HAP-1 (cell line): ENCODE data around the gene FGR.
"Not testable (repeated sequence)": the region's sequence is repeated elsewhere in the genome, so short reads cannot be mapped to it uniquely, and the experiment has no call there.

Experiments
- DNase-seq, 2 experiments: peaks; one replicate each; pipeline ENCODE4 v3.0.0-alpha.2; 2016 to 2020; ENCODE audit warnings: low spot score in 2 of 2
- H3K27me3 ChIP-seq: fragments of 250-450 bp; sonication (Bioruptor Pico); 2 replicates; pipeline ENCODE4 v1.5.1; 2020; ENCODE audit warnings: low read depth, mild to moderate bottlenecking, moderate library complexity
- H3K36me3 ChIP-seq: fragments of 250-450 bp; sonication (Bioruptor Pico); replicated peaks from 2 replicates; pipeline ENCODE4 v1.5.1; 2020; ENCODE audit warnings: mild to moderate bottlenecking
- H3K4me1 ChIP-seq: fragments of 250-450 bp; sonication (Bioruptor Pico); 2 replicates; pipeline ENCODE4 v1.5.1; 2020; ENCODE audit warnings: mild to moderate bottlenecking
- H3K4me3 ChIP-seq: fragments of 250-450 bp; sonication (Bioruptor Pico); 2 replicates; pipeline ENCODE4 v1.5.1; 2020; ENCODE audit warnings: mild to moderate bottlenecking, moderate library complexity
- H3K9me3 ChIP-seq: fragments of 250-450 bp; sonication (Bioruptor Pico); 2 replicates; pipeline ENCODE4 v1.5.1; 2020; ENCODE audit warnings: mild to moderate bottlenecking, moderate library complexity
- in situ Hi-C: fragments of 300-500 bp; cut with MboI; formaldehyde crosslinking; loops from 3 replicates; pipeline ENCODE4 v1.14.3; 2020; ENCODE audit warnings: low sequenced_read_pairs, inconsistent platforms, mixed read lengths

FGR gene

GRCh38 chr1:27635396-27636142, 584 bp upstream of the FGR start:
- DNase-seq = no peak
- in situ Hi-C loops = no loop called here
- Histone ChIP-seq H3K36me3 (no peaks in the 10 kb centered on the region), H3K4me3 (no peak overlapping the region), H3K27me3 (no peaks in the 10 kb centered on the region), H3K4me1 (no peaks in the 10 kb centered on the region), H3K9me3 (no peaks in the 10 kb centered on the region)

- no peaks in the 10 kb centered on the region for H3K9me3 ChIP-seq
- H3K4me3 ChIP-seq = peak overlapping the region; percentile 4
- H3K4me1 ChIP-seq = no peaks in the 10 kb centered on the region
- in situ Hi-C loops = no loop called here
- DNase-seq = peak in 1 of 2 experiments; percentile 34
- no peaks in the 10 kb centered on the region for H3K36me3 ChIP-seq
- no peaks in the 10 kb centered on the region for H3K27me3 ChIP-seq
Observed at GRCh38 chr1:27634177-27634984, 604 bp downstream of the FGR start.

- H3K27me3 ChIP-seq = no peaks in the 10 kb centered on the region
- no peak for DNase-seq
- no peaks in the 10 kb centered on the region for H3K36me3 ChIP-seq
- no peaks in the 10 kb centered on the region for H3K4me1 ChIP-seq
- in situ Hi-C loops = no loop called here
- H3K4me3 ChIP-seq = peak overlapping the region; percentile 4; the same call in 1 of the 2 replicates
- no peaks in the 10 kb centered on the region for H3K9me3 ChIP-seq
Observed at GRCh38 chr1:27633640-27634176, 1.3 kb downstream of the FGR start.

- Histone ChIP-seq H3K4me1 (no peaks in the 10 kb centered on the region), H3K36me3 (no peaks in the 10 kb centered on the region), H3K27me3 (no peaks in the 10 kb centered on the region), H3K4me3 (no peak overlapping the region), H3K9me3 (no peaks in the 10 kb centered on the region)
- in situ Hi-C loops = no loop called here
- no peak for DNase-seq
Observed at GRCh38 chr1:27633298-27633610, 1.7 kb downstream of the FGR start.

GRCh38 chr1:27632387-27633297, 2.3 kb downstream of the FGR start:
- no peak for DNase-seq

GRCh38 chr1:27630859-27631491, 4.0 kb downstream of the FGR start:
- H3K4me1 ChIP-seq = no peaks in the 10 kb centered on the region
- no peak for DNase-seq
- no peaks in the 10 kb centered on the region for H3K9me3 ChIP-seq
- no peak overlapping the region for H3K4me3 ChIP-seq
- no peaks in the 10 kb centered on the region for H3K36me3 ChIP-seq
- no peaks in the 10 kb centered on the region for H3K27me3 ChIP-seq
- in situ Hi-C loops = no loop called here

More at GRCh38 chr1:27632387-27633297, 2.3 kb downstream of the FGR start:
- H3K27me3 ChIP-seq = no peaks in the 10 kb centered on the region
- H3K9me3 ChIP-seq = no peaks in the 10 kb centered on the region
- H3K4me3 ChIP-seq = no peak overlapping the region
- in situ Hi-C loops = no loop called here
- no peaks in the 10 kb centered on the region for H3K4me1 ChIP-seq
- no peaks in the 10 kb centered on the region for H3K36me3 ChIP-seq

- H3K4me1 ChIP-seq = no peaks in the 10 kb centered on the region
- in situ Hi-C loops = no loop called here
- no peak for DNase-seq
- H3K9me3 ChIP-seq = no peaks in the 10 kb centered on the region
- no peak overlapping the region for H3K4me3 ChIP-seq
- H3K27me3 ChIP-seq = no peaks in the 10 kb centered on the region
- H3K36me3 ChIP-seq = no peaks in the 10 kb centered on the region
Observed at GRCh38 chr1:27628712-27629111, 6.3 kb downstream of the FGR start.

- H3K4me1 ChIP-seq, H3K4me3 ChIP-seq, H3K9me3 ChIP-seq, H3K36me3 ChIP-seq, H3K27me3 ChIP-seq, in situ Hi-C loops, DNase-seq: not testable (repeated sequence)
Observed at GRCh38 chr1:27627733-27628132, 7.3 kb downstream of the FGR start.

- in situ Hi-C loops = no loop called here
- Histone ChIP-seq H3K4me1 (peaks cover 8% of the 10 kb centered on the region), H3K9me3 (no peaks in the 10 kb centered on the region), H3K4me3 (no peak overlapping the region), H3K27me3 (no peaks in the 10 kb centered on the region), H3K36me3 (no peaks in the 10 kb centered on the region)
- no peak for DNase-seq
Observed at GRCh38 chr1:27627061-27627460, 7.9 kb downstream of the FGR start.

- in situ Hi-C loops = no loop called here
- Histone ChIP-seq H3K9me3 (no peaks in the 10 kb centered on the region), H3K4me3 (no peak overlapping the region), H3K36me3 (no peaks in the 10 kb centered on the region), H3K4me1 (peaks cover 8% of the 10 kb centered on the region), H3K27me3 (no peaks in the 10 kb centered on the region)
- DNase-seq = no peak
Observed at GRCh38 chr1:27626031-27626935, 8.7 kb downstream of the FGR start.

GRCh38 chr1:27624467-27625178, 10.4 kb downstream of the FGR start:
- DNase-seq = no peak
- Histone ChIP-seq H3K36me3 (no peaks in the 10 kb centered on the region), H3K9me3 (no peaks in the 10 kb centered on the region), H3K27me3 (no peaks in the 10 kb centered on the region), H3K4me3 (no peak overlapping the region), H3K4me1 (peaks cover 8% of the 10 kb centered on the region)
- in situ Hi-C loops = no loop called here
